T-cell (primary cell): Measurements from ENCODE around the gene AAK1. TPM values are rescaled to one million over a fixed set of nuclear protein-coding genes. Genes with fewer than 3 reads are reported as not detected.

Source experiments
- ATAC-seq, 4 experiments: fragments of 200-7000 bp in 3 of 4; fragments of 150-1000 bp in 1 of 4; cut with Tn5 transposase; replicated peaks in 1 of 4; 1 replicate in 3 of 4; 2 replicates in 1 of 4; pipeline ENCODE4 v1.10.0; 2021; ENCODE audit warnings: moderate library complexity in 3 of 4, mild to moderate bottlenecking in 2 of 4, moderate number of reproducible peaks in 1 of 4
- CTCF ChIA-PET, 2 donors: fragments of 300-600 bp; sonication (Branson Sonifier 250); formaldehyde crosslinking; loops; one replicate each; lab custom pipeline; 2022; ENCODE audit warnings: antibody characterized with exemption in 2 of 2; lab: Charles Lee
- POLR2A ChIA-PET, 2 donors: fragments of 300-600 bp; sonication (Branson Sonifier 250); formaldehyde crosslinking; loops; one replicate each; lab custom pipeline; 2022; ENCODE audit warnings: antibody characterized with exemption in 2 of 2; lab: Charles Lee
- DNase-seq, 35 experiments: peaks; one replicate each; pipeline versions ENCODE4 v3.0.0 to v3.0.0-alpha.2; 2013 to 2023
- H3K27ac ChIP-seq: one replicate; pipeline ENCODE4 v1.5.1; 2013; ENCODE audit warnings: low read length
- H3K27me3 ChIP-seq, 2 experiments: replicated peaks in 1 of 2; 1 replicate in 1 of 2; 2 replicates in 1 of 2; pipeline versions ENCODE4 v1.6.1 to v1.7.0; 2013; ENCODE audit warnings: low read length in 1 of 2, mixed read lengths in 1 of 2; ENCODE audit not compliant: control insufficient read depth in 2 of 2, insufficient read depth in 2 of 2; ENCODE audit errors: extremely low read depth in 1 of 2
- H3K36me3 ChIP-seq, 2 donors: 1 replicate in 1 of 2; 2 replicates in 1 of 2; pipeline versions ENCODE4 v1.6.1 to v1.7.0; 2013; ENCODE audit warnings: low read length in 1 of 2; ENCODE audit not compliant: control insufficient read depth in 2 of 2, insufficient read depth in 1 of 2; ENCODE audit errors: extremely low read depth in 1 of 2
- H3K4me1 ChIP-seq, 2 experiments: 1 replicate in 1 of 2; 2 replicates in 1 of 2; pipeline versions ENCODE4 v1.6.1 to v1.7.0; 2013; ENCODE audit warnings: low read length in 2 of 2, mixed read lengths in 1 of 2; ENCODE audit not compliant: insufficient read depth in 2 of 2, control insufficient read depth in 1 of 2; ENCODE audit errors: extremely low read depth in 1 of 2
- H3K4me3 ChIP-seq, 2 donors: 1 replicate in 1 of 2; 2 replicates in 1 of 2; pipeline versions ENCODE4 v1.5.1 to v1.7.0; 2013; ENCODE audit warnings: mild to moderate bottlenecking in 2 of 2, low read length in 1 of 2, moderate library complexity in 1 of 2; ENCODE audit not compliant: control insufficient read depth in 1 of 2; ENCODE audit errors: extremely low read depth in 1 of 2
- H3K9me3 ChIP-seq: 2 replicates; pipeline ENCODE4 v1.7.0; 2013
- H3K27ac Mint-ChIP-seq, 2 donors: one replicate each; pipeline ENCODE4 v1.8.0; 2020 to 2021; ENCODE audit warnings: mild to moderate bottlenecking in 2 of 2, mixed read lengths in 2 of 2
- H3K27me3 Mint-ChIP-seq, 2 donors: one replicate each; pipeline ENCODE4 v1.8.0; 2021 to 2022; ENCODE audit warnings: mixed read lengths in 2 of 2
- H3K36me3 Mint-ChIP-seq: one replicate; pipeline ENCODE4 v1.8.0; 2021; ENCODE audit warnings: mixed read lengths
- H3K4me1 Mint-ChIP-seq, 3 donors: one replicate each; pipeline ENCODE4 v1.8.0; 2020 to 2022; ENCODE audit warnings: mixed read lengths in 3 of 3, mild to moderate bottlenecking in 1 of 3
- H3K4me3 Mint-ChIP-seq, 3 donors: one replicate each; pipeline ENCODE4 v1.8.0; 2020 to 2022; ENCODE audit warnings: mild to moderate bottlenecking in 3 of 3, mixed read lengths in 3 of 3, moderate library complexity in 3 of 3
- H3K9me3 Mint-ChIP-seq, 3 donors: one replicate each; pipeline ENCODE4 v1.8.0; 2020 to 2022; ENCODE audit warnings: mixed read lengths in 3 of 3
- whole genome bisulfite sequencing: methylation state at CpG from one replicate; pipeline ENCODE4 v1.1.5; 2013; ENCODE audit warnings: missing lambda C conversion rate; ENCODE audit not compliant: insufficient coverage; 5-methylcytosine and 5-hydroxymethylcytosine counted together
- total RNA-seq, 35 experiments: library from RNA in 6 of 35; stranded (reverse) in 6 of 35; fragments of 120-200 nt in 1 of 35; gene quantifications; one replicate each; pipeline versions ENCODE4 v1.2.1 to v1.2.4 and lab custom pipeline; 2013 to 2026

Gene AAK1
- total RNA-seq, 5 donors from 2014 or later (not counting 1 experiment from before 2014, with no cell fraction given) = 170 to 283 (median 177) TPM

- no CpG with 5 or more reads among the region's 2 CpGs for WGBS
Measured at GRCh38 chr2:69474688-69475087, 168.9 kb downstream of the AAK1 start.

GRCh38 chr2:69471793-69472192 lies 171.7 kb downstream of the AAK1 start:
- H3K9me3 Mint-ChIP-seq = no peaks in the 10 kb centered on the region
- H3K4me1 ChIP-seq = no peaks in the 10 kb centered on the region
- H3K27ac Mint-ChIP-seq = peak overlapping the region in 1 of 2 donors; percentile 41
- no peak overlapping the region for H3K4me3 ChIP-seq
- POLR2A ChIA-PET = no interaction called here
- WGBS = no CpG with 5 or more reads among the region's 2 CpGs
- ATAC-seq = no peak
- peaks cover 46% of the 10 kb centered on the region for H3K36me3 Mint-ChIP-seq
- H3K27me3 Mint-ChIP-seq = no peaks in the 10 kb centered on the region
- peaks cover 10 to 22% (median 18%) of the 10 kb centered on the region in 3 donors for H3K4me1 Mint-ChIP-seq
- no peaks in the 10 kb centered on the region for H3K9me3 ChIP-seq
- no peak overlapping the region for H3K27ac ChIP-seq
- DNase-seq = no peak
- no peaks in the 10 kb centered on the region for H3K27me3 ChIP-seq
- peaks cover 6 to 68% of the 10 kb centered on the region in 2 donors for H3K36me3 ChIP-seq
- H3K4me3 Mint-ChIP-seq = no peak overlapping the region
- CTCF ChIA-PET = no interaction called here

More at GRCh38 chr2:69474688-69475087, 168.9 kb downstream of the AAK1 start:
- Histone ChIP-seq H3K36me3 (peaks cover 6 to 71% of the 10 kb centered on the region in 2 donors), H3K27me3 (no peaks in the 10 kb centered on the region), H3K4me3 (no peak overlapping the region), H3K27ac (no peak overlapping the region), H3K4me1 (peaks cover 0 to 4% of the 10 kb centered on the region in 2 experiments), H3K9me3 (no peaks in the 10 kb centered on the region)
- H3K36me3 Mint-ChIP-seq = peaks cover 45% of the 10 kb centered on the region
- peak overlapping the region in 1 of 2 donors; percentile 70 for H3K27ac Mint-ChIP-seq
- peaks cover 13 to 40% (median 39%) of the 10 kb centered on the region in 3 donors for H3K4me1 Mint-ChIP-seq
- ChIA-PET CTCF (no interaction called here), POLR2A (interaction anchor here in 1 of 2 donors (0.6 kb wide), 1 partner anchor 69 kb away, joined by 3 read pairs; no protein-coding TSS in a partner anchor)
- no peaks in the 10 kb centered on the region for H3K27me3 Mint-ChIP-seq
- no peak for DNase-seq
- H3K4me3 Mint-ChIP-seq = no peak overlapping the region
- H3K9me3 Mint-ChIP-seq = no peaks in the 10 kb centered on the region
- ATAC-seq = no peak

GRCh38 chr2:69470911-69471310 lies 172.6 kb downstream of the AAK1 start:
- no peaks in the 10 kb centered on the region for H3K4me1 ChIP-seq
- no peak overlapping the region for H3K27ac ChIP-seq
- no peaks in the 10 kb centered on the region for H3K27me3 ChIP-seq
- H3K9me3 Mint-ChIP-seq = no peaks in the 10 kb centered on the region
- DNase-seq (no peak), ATAC-seq (no peak)
- peaks cover 50% of the 10 kb centered on the region for H3K36me3 Mint-ChIP-seq
- H3K4me3 ChIP-seq = no peak overlapping the region
- POLR2A ChIA-PET = no interaction called here
- H3K9me3 ChIP-seq = no peaks in the 10 kb centered on the region
- no peak overlapping the region for H3K4me3 Mint-ChIP-seq
- H3K27ac Mint-ChIP-seq = peak overlapping the region in 1 of 2 donors; percentile 62
- peaks cover 5 to 67% of the 10 kb centered on the region in 2 donors for H3K36me3 ChIP-seq
- CTCF ChIA-PET = interaction anchor here in 1 of 2 donors (1.1 kb wide), 1 partner anchor 57 kb away, joined by 3 read pairs; no protein-coding TSS in a partner anchor
- H3K27me3 Mint-ChIP-seq = no peaks in the 10 kb centered on the region
- WGBS = no CpG with 5 or more reads among the region's 5 CpGs
- H3K4me1 Mint-ChIP-seq = peaks cover 7 to 15% (median 11%) of the 10 kb centered on the region in 3 donors

GRCh38 chr2:69469784-69470183 lies 173.8 kb downstream of the AAK1 start:
- no peaks in the 10 kb centered on the region for H3K4me1 ChIP-seq
- H3K9me3 ChIP-seq = no peaks in the 10 kb centered on the region
- H3K27ac ChIP-seq = no peak overlapping the region
- H3K27me3 ChIP-seq = no peaks in the 10 kb centered on the region
- no peak overlapping the region for H3K4me3 ChIP-seq
- Mint-ChIP-seq H3K4me3 (no peak overlapping the region), H3K27me3 (no peaks in the 10 kb centered on the region), H3K9me3 (no peaks in the 10 kb centered on the region), H3K27ac (no peak overlapping the region), H3K4me1 (peaks cover 0 to 9% (median 6%) of the 10 kb centered on the region in 3 donors), H3K36me3 (peaks cover 51% of the 10 kb centered on the region)
- DNase-seq (no peak), ATAC-seq (no peak)
- H3K36me3 ChIP-seq = peaks cover 0 to 68% of the 10 kb centered on the region in 2 donors
- ChIA-PET CTCF (no interaction called here), POLR2A (no interaction called here)
- no CpG with 5 or more reads among the region's 1 CpG for WGBS

GRCh38 chr2:69469375-69469774 lies 174.2 kb downstream of the AAK1 start:
- Mint-ChIP-seq H3K4me3 (no peak overlapping the region), H3K4me1 (peaks cover 0 to 9% (median 6%) of the 10 kb centered on the region in 3 donors), H3K27me3 (no peaks in the 10 kb centered on the region), H3K36me3 (peaks cover 55% of the 10 kb centered on the region), H3K9me3 (no peaks in the 10 kb centered on the region), H3K27ac (peak overlapping the region in 1 of 2 donors; percentile 54)
- Histone ChIP-seq H3K4me1 (no peaks in the 10 kb centered on the region), H3K27me3 (no peaks in the 10 kb centered on the region), H3K9me3 (no peaks in the 10 kb centered on the region), H3K27ac (no peak overlapping the region), H3K4me3 (no peak overlapping the region), H3K36me3 (peaks cover 0 to 70% of the 10 kb centered on the region in 2 donors)
- ChIA-PET POLR2A (no interaction called here), CTCF (interaction anchor here in 1 of 2 donors (1.4 kb wide), 1 partner anchor 32 kb away, joined by 4 read pairs; the partner anchor contains the start of gene NFU1)
- no peak for ATAC-seq
- WGBS = 100% methylated on average over 1 of the region's 3 CpGs
- no peak for DNase-seq

GRCh38 chr2:69466728-69467127 lies 176.8 kb downstream of the AAK1 start:
- no peak overlapping the region for H3K4me3 Mint-ChIP-seq
- 97% methylated on average over 3 of the region's 8 CpGs for WGBS
- peaks cover 0 to 7% (median 6%) of the 10 kb centered on the region in 3 donors for H3K4me1 Mint-ChIP-seq
- H3K27ac ChIP-seq = no peak overlapping the region
- H3K4me1 ChIP-seq = no peaks in the 10 kb centered on the region
- peaks cover 63% of the 10 kb centered on the region for H3K36me3 Mint-ChIP-seq
- H3K4me3 ChIP-seq = no peak overlapping the region
- DNase-seq (no peak), ATAC-seq (no peak)
- H3K36me3 ChIP-seq = peaks cover 2 to 62% of the 10 kb centered on the region in 2 donors
- ChIA-PET POLR2A (interaction anchor here in 1 of 2 donors (0.7 kb wide), 1 partner anchor 30 kb away, joined by 3 read pairs; no protein-coding TSS in a partner anchor), CTCF (no interaction called here)
- H3K27me3 Mint-ChIP-seq = no peaks in the 10 kb centered on the region
- H3K27me3 ChIP-seq = no peaks in the 10 kb centered on the region
- H3K27ac Mint-ChIP-seq = peak overlapping the region; percentile 40 to 49
- H3K9me3 ChIP-seq = no peaks in the 10 kb centered on the region
- H3K9me3 Mint-ChIP-seq = no peaks in the 10 kb centered on the region
